GM12865 (cell line): ENCODE results near the gene GFPT1.

ENCODE experiments used
- DNase-seq: peaks from one replicate; pipeline ENCODE4 v3.0.0; 2010; ENCODE audit warnings: low read depth
- H3K4me3 ChIP-seq: 2 replicates; pipeline ENCODE4 v1.5.1; 2011; ENCODE audit warnings: mild to moderate bottlenecking, low read depth, low read length, control low read depth
- CTCF ChIP-seq: IDR thresholded peaks from 2 replicates; pipeline ENCODE4 v1.5.1; 2011; ENCODE audit warnings: low read length, control low read depth, low read depth, inconsistent platforms; ENCODE audit not compliant: insufficient read depth; ENCODE audit errors: missing control alignments

GFPT1 gene

DNA sequence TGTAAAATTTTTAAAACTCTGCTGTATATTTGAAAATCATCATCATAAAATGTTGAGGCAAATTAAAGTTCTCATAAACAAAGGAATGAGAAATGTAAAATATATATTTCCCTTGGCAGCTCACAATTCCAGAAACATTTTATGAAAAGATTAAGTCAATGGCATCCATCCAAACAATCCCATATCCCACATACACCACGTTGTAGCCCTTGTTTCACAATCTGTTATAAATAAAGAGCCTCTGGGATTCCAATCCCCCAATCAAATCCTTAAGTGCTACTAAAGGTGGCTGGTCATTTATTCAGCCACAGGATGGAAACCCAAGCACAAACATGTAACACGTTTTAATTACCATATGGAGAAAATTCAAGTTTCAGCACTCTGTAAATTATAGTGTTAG, 51.7 kb downstream of the GFPT1 start:
- no peak for TF ChIP-seq CTCF
- no peak for DNase-seq
- no peak overlapping the region for H3K4me3 ChIP-seq

DNA sequence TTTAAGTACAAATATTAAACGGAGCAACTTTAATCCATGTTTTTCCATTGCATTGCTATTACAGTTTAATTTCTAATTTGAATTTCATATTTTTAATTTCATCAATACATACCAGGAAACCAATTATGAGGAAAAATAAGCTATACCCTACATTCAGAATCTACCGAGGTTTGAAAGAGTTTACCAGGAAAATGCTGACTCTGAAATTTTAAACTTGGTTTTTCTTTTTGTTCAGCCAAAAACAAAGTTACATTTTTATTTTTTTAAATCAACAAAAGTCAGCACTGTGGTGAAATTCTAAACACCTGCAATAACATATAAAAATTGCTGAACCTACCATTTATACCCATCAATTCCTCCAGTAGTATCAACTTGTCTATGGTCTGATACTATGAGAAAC, 53.7 kb downstream of the GFPT1 start:
- DNase-seq, result no peak
- no peak overlapping the region for H3K4me3 ChIP-seq
- no peak for TF ChIP-seq CTCF

DNA sequence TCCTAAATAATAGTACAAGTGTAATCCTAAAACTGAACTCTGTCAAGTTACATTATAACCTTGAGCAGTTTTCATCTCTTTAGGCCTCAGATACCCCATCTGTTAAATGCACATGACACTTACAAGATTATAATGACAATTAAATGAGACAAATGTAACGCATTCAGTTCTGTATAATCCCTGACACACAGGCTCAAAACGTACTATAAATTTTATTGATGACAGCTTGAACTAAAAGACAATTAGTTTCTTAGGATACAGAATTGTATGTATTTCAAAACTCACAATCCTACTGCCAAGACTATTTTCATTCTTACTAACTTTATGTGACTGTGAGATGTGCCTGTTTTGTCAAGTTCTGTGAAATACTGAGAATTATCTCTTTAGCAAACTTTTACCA, 56.2 kb downstream of the GFPT1 start:
- no peak for TF ChIP-seq CTCF
- no peak overlapping the region for H3K4me3 ChIP-seq
- no peak for DNase-seq

DNA sequence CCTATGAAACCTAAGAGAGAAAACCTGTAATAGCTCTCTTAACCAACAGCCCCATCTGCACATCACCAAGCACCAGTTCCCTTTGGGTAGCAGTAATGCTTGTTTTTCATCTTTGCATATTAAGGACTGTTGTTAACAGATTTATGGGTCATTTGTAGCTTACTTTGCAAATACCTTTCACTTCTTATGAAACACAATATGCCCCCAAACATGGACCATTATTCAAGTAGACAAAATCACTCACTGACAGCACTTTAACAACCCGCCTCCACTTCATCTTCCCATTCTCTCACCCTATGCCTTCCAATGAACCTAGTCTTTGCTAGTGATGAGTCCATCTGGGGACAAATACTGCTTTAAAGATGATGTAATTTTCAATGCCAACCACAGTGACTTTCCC, 64.4 kb downstream of the GFPT1 start:
- TF ChIP-seq CTCF, result no peak

GRCh38 chr2:69316550-69316949, 70.5 kb downstream of the GFPT1 start:
- no peak for TF ChIP-seq CTCF
- H3K4me3 ChIP-seq, result no peak overlapping the region
- DNase-seq, result no peak

More for the DNA sequence above, 64.4 kb downstream of the GFPT1 start:
- DNase-seq, result no peak
- no peak overlapping the region for H3K4me3 ChIP-seq

GRCh38 chr2:69315160-69315761, 71.8 kb downstream of the GFPT1 start:
- no peak for TF ChIP-seq CTCF
- DNase-seq, result no peak

DNA sequence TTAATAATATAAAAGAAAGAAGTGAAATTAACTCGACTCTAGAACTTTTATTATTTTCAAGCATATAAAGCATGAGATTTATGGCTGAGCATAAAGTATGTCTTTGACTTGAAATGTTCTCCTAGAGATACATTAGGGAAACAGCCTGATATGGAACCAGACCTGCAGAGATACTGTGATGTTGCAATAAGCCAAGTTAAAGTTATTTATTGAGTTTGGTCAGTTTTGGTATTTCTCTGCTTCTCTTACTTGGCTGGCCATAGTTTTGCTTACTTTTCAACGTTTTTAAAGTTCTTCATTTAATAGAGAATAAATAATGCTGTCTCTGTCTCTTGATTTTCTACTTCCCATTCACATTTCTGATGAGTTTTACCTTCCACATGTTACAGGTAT, 76.0 kb downstream of the GFPT1 start:
- DNase-seq, result no peak
- no peak for TF ChIP-seq CTCF
- H3K4me3 ChIP-seq, result no peak overlapping the region

More at GRCh38 chr2:69315160-69315761, 71.8 kb downstream of the GFPT1 start:
- H3K4me3 ChIP-seq, result no peak overlapping the region
